NCI-H1694 treated with DMSO at 0.1 percent for 48 hours (cell line): Measurements from ENCODE around the gene KIAA1671.
"Not testable (repeated sequence)": the region's sequence is repeated elsewhere in the genome, so short reads cannot be mapped to it uniquely, and the experiment has no call there.

Source experiments
- DNase-seq: peaks from one replicate; lab custom pipeline; 2025; lab: John Stamatoyannopoulos, UW

KIAA1671 gene

GRCh38 chr22:25235547-25236290, 283.2 kb downstream of the KIAA1671 start:
- DNase-seq, result peak; percentile 43

DNA sequence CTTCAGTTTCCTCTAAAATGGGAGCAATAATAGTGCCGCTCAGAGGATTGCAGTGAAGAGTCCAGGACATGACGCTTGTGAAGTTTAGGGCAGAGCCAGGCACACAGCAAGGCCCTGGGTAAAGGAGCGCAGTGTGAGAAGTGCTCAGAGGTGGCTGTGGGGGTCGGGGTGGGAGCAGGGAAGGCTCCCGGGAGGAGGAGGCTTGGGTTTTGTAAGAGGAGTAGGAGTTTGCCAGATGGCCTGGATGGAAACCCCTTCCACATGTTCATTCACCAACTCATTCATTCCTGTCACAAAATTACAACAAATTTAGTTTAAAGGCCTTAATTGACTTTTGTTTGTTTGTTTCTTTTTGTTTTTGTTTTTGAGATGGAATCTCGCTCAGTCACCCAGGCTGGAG, 283.9 kb downstream of the KIAA1671 start:
- DNase-seq, result no peak

DNA sequence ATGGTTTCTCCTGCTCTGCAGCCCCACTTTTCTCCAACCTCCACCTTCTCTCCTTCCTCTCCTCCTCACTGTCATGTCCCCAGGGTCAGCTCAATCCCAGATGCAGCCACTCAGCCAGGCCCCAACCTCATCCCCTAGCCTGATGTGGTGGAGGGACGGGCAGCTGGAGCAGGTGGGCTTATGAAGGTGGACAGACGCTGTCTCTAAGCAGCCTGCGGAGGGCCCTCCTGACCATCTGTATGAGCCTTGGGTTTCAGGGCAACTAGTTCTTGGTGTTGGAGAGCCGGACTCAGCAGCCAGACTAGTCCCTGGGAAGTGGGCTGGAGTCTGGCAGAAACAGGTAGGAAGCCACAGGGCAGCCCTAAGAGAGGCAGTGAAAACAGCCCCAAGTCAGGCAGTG, 285.0 kb downstream of the KIAA1671 start:
- DNase-seq, result no peak

- DNase-seq, result not testable (repeated sequence)
Observed at GRCh38 chr22:25238058-25238457, 285.5 kb downstream of the KIAA1671 start.
